ENCODE results near the gene SRSF6. TPM values are rescaled to one million over a fixed set of nuclear protein-coding genes. Genes with fewer than 3 reads are reported as not detected.
A peak's percentile ranks its signal among the peaks of the same experiment; 100 is the strongest.
"Not testable (repeated sequence)": the region's sequence is repeated elsewhere in the genome, so short reads cannot be mapped to it uniquely, and the experiment has no call there.

The SRSF6 gene
- total and polyA plus RNA-seq, 4 donors = 60.0 to 247 (median 168) TPM

DNA sequence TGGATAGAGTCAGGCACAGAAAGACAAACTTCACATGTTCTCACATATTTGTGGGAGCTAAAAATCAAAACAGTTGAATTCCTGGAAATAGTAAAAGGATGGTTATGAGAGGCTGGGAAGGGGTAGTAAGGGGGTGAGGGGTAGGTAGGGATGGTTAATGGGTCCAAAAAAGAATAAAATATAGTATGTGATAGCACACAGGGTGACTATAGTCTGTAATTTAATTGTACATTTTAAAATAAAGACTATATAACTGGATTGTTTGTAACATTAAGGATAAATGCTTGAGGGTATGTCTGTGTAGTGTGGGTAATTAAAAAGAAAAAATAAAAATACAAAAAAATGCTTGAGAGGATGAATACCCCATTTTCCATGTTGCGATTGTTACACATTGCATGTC lies 9.9 kb downstream of the SRSF6 start:
- H3K4me3 ChIP-seq (ENCODE audit: low read depth, low read length) = no peak overlapping the region
- H3K27ac ChIP-seq (ENCODE audit: low read depth, low read length) = no peak overlapping the region
- H3K27me3 ChIP-seq (ENCODE audit: control insufficient read depth, insufficient read depth, low read length) = no peaks in the 10 kb centered on the region
- peaks cover 45% of the 10 kb centered on the region for H3K36me3 ChIP-seq (ENCODE audit: control insufficient read depth, insufficient read depth, low read length)
- H3K9me3 ChIP-seq (ENCODE audit: control insufficient read depth, insufficient read depth, low read length) = no peaks in the 10 kb centered on the region
- no peak for DNase-seq (ENCODE audit: low read depth in 4 of 6, low spot score in 6 of 6)
- no CpG with 5 or more reads among the region's 1 CpG for WGBS (ENCODE audit: insufficient coverage)
- no peaks in the 10 kb centered on the region for H3K4me1 ChIP-seq (ENCODE audit: control insufficient read depth, insufficient read depth, low read length)

DNA sequence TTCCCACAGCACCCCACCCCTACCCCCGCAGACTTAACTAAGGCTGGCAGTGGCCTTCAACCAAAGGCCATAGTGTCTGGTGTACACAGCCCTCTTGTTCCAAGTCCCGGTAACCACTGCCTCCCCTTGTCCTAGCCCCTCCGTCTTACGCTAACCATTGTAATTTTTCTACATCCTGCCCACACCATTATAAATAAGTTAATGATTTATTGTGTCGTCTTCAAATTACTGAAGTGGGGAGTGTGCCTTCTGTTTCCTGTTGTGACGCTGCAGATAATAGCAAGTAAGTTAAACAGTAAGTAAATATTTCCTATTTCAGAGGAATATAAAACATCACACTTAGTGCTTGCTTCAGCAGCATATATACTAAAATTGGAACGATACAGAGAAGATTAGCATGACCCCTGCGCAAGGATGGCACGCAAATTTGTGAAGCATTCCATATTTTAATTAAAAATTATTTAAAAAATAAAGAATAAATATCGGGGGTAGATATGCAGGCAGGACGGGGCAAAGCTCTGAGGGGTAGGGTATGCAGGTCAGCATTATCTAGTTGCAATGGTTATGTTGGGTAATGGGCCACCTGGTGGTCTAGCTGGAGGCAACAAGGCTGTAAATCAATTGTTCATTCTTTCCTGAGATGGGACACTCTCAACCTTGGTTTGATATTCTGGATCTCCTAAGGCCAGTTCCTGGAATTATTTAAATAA lies 15.1 kb downstream of the SRSF6 start:
- 93% methylated on average over 3 of the region's 11 CpGs for WGBS (ENCODE audit: insufficient coverage)
- DNase-seq (ENCODE audit: low read depth in 4 of 6, low spot score in 6 of 6) = no peak

GRCh38 chr20:43473381-43473704 lies 15.6 kb downstream of the SRSF6 start:
- Histone ChIP-seq H3K27me3 (ENCODE audit: control insufficient read depth, insufficient read depth, low read length) (no peaks in the 10 kb centered on the region), H3K4me1 (ENCODE audit: control insufficient read depth, insufficient read depth, low read length) (no peaks in the 10 kb centered on the region), H3K27ac (ENCODE audit: low read depth, low read length) (no peak overlapping the region), H3K36me3 (ENCODE audit: control insufficient read depth, insufficient read depth, low read length) (peaks cover 14% of the 10 kb centered on the region), H3K9me3 (ENCODE audit: control insufficient read depth, insufficient read depth, low read length) (no peaks in the 10 kb centered on the region), H3K4me3 (ENCODE audit: low read depth, low read length) (no peak overlapping the region)
- no CpG with 5 or more reads among the region's 4 CpGs for WGBS (ENCODE audit: insufficient coverage)
- no peak for DNase-seq (ENCODE audit: low read depth in 4 of 6, low spot score in 6 of 6)

More for the DNA sequence above, 15.1 kb downstream of the SRSF6 start:
- no peaks in the 10 kb centered on the region for H3K27me3 ChIP-seq (ENCODE audit: control insufficient read depth, insufficient read depth, low read length)
- H3K9me3 ChIP-seq (ENCODE audit: control insufficient read depth, insufficient read depth, low read length) = no peaks in the 10 kb centered on the region
- H3K4me1 ChIP-seq (ENCODE audit: control insufficient read depth, insufficient read depth, low read length) = no peaks in the 10 kb centered on the region
- H3K36me3 ChIP-seq (ENCODE audit: control insufficient read depth, insufficient read depth, low read length) = peaks cover 18% of the 10 kb centered on the region
- H3K27ac ChIP-seq (ENCODE audit: low read depth, low read length) = no peak overlapping the region
- no peak overlapping the region for H3K4me3 ChIP-seq (ENCODE audit: low read depth, low read length)

GRCh38 chr20:43477193-43477592 lies 19.5 kb downstream of the SRSF6 start:
- H3K36me3 ChIP-seq (ENCODE audit: control insufficient read depth, insufficient read depth, low read length) = no peaks in the 10 kb centered on the region
- no peak overlapping the region for H3K4me3 ChIP-seq (ENCODE audit: low read depth, low read length)
- H3K4me1 ChIP-seq (ENCODE audit: control insufficient read depth, insufficient read depth, low read length) = no peaks in the 10 kb centered on the region
- H3K9me3 ChIP-seq (ENCODE audit: control insufficient read depth, insufficient read depth, low read length) = no peaks in the 10 kb centered on the region
- H3K27ac ChIP-seq (ENCODE audit: low read depth, low read length) = no peak overlapping the region
- no peaks in the 10 kb centered on the region for H3K27me3 ChIP-seq (ENCODE audit: control insufficient read depth, insufficient read depth, low read length)
- no peak for DNase-seq (ENCODE audit: low read depth in 4 of 6, low spot score in 6 of 6)
- 87% methylated on average over 2 of the region's 3 CpGs for WGBS (ENCODE audit: insufficient coverage)

GRCh38 chr20:43477619-43478018 lies 19.9 kb downstream of the SRSF6 start:
- H3K4me1 ChIP-seq (ENCODE audit: control insufficient read depth, insufficient read depth, low read length) = no peaks in the 10 kb centered on the region
- no peak for DNase-seq (ENCODE audit: low read depth in 4 of 6, low spot score in 6 of 6)
- WGBS (ENCODE audit: insufficient coverage) = no CpG with 5 or more reads among the region's 4 CpGs
- H3K36me3 ChIP-seq (ENCODE audit: control insufficient read depth, insufficient read depth, low read length) = no peaks in the 10 kb centered on the region
- H3K27ac ChIP-seq (ENCODE audit: low read depth, low read length) = no peak overlapping the region
- H3K27me3 ChIP-seq (ENCODE audit: control insufficient read depth, insufficient read depth, low read length) = no peaks in the 10 kb centered on the region
- H3K9me3 ChIP-seq (ENCODE audit: control insufficient read depth, insufficient read depth, low read length) = no peaks in the 10 kb centered on the region
- H3K4me3 ChIP-seq (ENCODE audit: low read depth, low read length) = no peak overlapping the region

DNA sequence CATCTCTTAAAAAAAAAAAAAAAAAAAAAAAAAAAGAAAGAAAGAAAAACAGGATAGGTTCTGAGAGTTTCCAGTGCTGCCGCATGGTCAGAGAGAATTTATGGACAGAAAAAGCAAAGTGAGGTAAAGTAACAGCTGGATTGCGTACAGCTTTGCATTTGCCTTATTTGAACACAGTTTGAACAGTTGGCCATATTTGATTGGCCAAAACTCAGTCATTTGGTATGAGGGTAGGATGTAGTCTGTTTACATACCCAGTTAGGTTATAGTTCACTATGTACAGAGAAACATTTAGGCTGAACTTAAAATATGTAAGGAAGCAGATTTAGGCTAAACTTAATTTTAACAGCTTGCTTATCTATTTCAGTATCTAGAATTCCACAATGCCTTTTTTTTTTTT lies 32.3 kb downstream of the SRSF6 start:
- no peak for DNase-seq (ENCODE audit: low read depth in 4 of 6, low spot score in 6 of 6)
- H3K27ac ChIP-seq (ENCODE audit: low read depth, low read length) = no peak overlapping the region
- H3K36me3 ChIP-seq (ENCODE audit: control insufficient read depth, insufficient read depth, low read length) = no peaks in the 10 kb centered on the region
- no peak overlapping the region for H3K4me3 ChIP-seq (ENCODE audit: low read depth, low read length)
- WGBS (ENCODE audit: insufficient coverage) = 100% methylated on average over 1 of the region's 2 CpGs
- H3K9me3 ChIP-seq (ENCODE audit: control insufficient read depth, insufficient read depth, low read length) = peaks cover 4% of the 10 kb centered on the region
- no peaks in the 10 kb centered on the region for H3K27me3 ChIP-seq (ENCODE audit: control insufficient read depth, insufficient read depth, low read length)
- H3K4me1 ChIP-seq (ENCODE audit: control insufficient read depth, insufficient read depth, low read length) = no peaks in the 10 kb centered on the region

- Histone ChIP-seq H3K4me3 (ENCODE audit: low read depth, low read length) (no peak overlapping the region), H3K36me3 (ENCODE audit: control insufficient read depth, insufficient read depth, low read length) (no peaks in the 10 kb centered on the region), H3K9me3 (ENCODE audit: control insufficient read depth, insufficient read depth, low read length) (peaks cover under 1% of the 10 kb centered on the region), H3K27ac (ENCODE audit: low read depth, low read length) (no peak overlapping the region), H3K27me3 (ENCODE audit: control insufficient read depth, insufficient read depth, low read length) (no peaks in the 10 kb centered on the region), H3K4me1 (ENCODE audit: control insufficient read depth, insufficient read depth, low read length) (no peaks in the 10 kb centered on the region)
- no peak for DNase-seq (ENCODE audit: low read depth in 4 of 6, low spot score in 6 of 6)
- 72% methylated on average over 3 of the region's 3 CpGs for WGBS (ENCODE audit: insufficient coverage)
Measured at GRCh38 chr20:43492101-43492500, 34.4 kb downstream of the SRSF6 start.

- H3K27me3 ChIP-seq (ENCODE audit: control insufficient read depth, insufficient read depth, low read length) = no peaks in the 10 kb centered on the region
- no peaks in the 10 kb centered on the region for H3K9me3 ChIP-seq (ENCODE audit: control insufficient read depth, insufficient read depth, low read length)
- no peak for DNase-seq (ENCODE audit: low read depth in 4 of 6, low spot score in 6 of 6)
- WGBS (ENCODE audit: insufficient coverage) = 30% methylated on average over 2 of the region's 2 CpGs
- no peaks in the 10 kb centered on the region for H3K4me1 ChIP-seq (ENCODE audit: control insufficient read depth, insufficient read depth, low read length)
- H3K27ac ChIP-seq (ENCODE audit: low read depth, low read length) = no peak overlapping the region
- no peaks in the 10 kb centered on the region for H3K36me3 ChIP-seq (ENCODE audit: control insufficient read depth, insufficient read depth, low read length)
- H3K4me3 ChIP-seq (ENCODE audit: low read depth, low read length) = no peak overlapping the region
Measured at GRCh38 chr20:43495388-43495787, 37.7 kb downstream of the SRSF6 start.

DNA sequence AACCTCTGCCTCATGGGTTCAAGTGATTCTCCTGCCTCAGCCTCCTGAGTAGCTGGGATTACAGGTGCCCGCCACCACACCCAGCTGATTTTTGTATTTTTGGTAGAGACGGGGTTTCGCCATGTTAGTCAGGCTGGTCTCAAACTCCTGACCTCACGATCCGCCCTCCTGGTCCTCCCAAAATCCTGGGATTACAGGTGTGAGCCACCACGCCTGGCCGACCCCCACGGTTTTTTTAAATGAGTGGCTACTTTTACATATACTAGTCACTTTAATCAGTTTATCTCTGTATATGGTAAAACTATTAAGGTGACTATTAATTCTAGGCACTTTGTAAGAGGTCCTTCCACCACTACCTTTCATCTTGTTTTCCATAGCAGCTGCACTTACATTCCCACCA lies 44.3 kb downstream of the SRSF6 start:
- 100% methylated on average over 4 of the region's 8 CpGs for WGBS (ENCODE audit: insufficient coverage)
- not testable (repeated sequence) for H3K36me3 ChIP-seq (ENCODE audit: control insufficient read depth, insufficient read depth, low read length); H3K9me3 ChIP-seq (ENCODE audit: control insufficient read depth, insufficient read depth, low read length); DNase-seq (ENCODE audit: low read depth in 4 of 6, low spot score in 6 of 6); H3K4me3 ChIP-seq (ENCODE audit: low read depth, low read length); H3K4me1 ChIP-seq (ENCODE audit: control insufficient read depth, insufficient read depth, low read length); H3K27me3 ChIP-seq (ENCODE audit: control insufficient read depth, insufficient read depth, low read length); H3K27ac ChIP-seq (ENCODE audit: low read depth, low read length)

DNA sequence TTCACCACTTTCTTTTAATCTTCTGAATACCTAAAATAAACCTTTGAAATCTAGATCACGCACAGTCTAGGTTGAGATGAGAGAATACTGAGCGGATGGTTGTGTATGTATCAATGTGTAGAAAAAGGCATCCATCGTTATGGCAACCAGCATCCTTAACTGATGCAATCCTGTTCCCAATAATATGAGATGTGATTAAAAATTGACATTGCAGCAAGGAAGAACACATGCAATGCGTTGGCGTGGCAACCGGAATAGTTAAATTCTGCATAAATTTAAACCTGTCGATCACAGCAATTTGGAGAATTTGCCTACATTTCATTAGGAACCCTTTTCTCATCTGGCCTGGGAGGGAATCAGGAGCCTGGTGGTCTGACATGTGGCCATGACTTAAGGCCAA lies 48.5 kb downstream of the SRSF6 start:
- Histone ChIP-seq H3K9me3 (ENCODE audit: control insufficient read depth, insufficient read depth, low read length) (no peaks in the 10 kb centered on the region), H3K4me3 (ENCODE audit: low read depth, low read length) (no peak overlapping the region), H3K4me1 (ENCODE audit: control insufficient read depth, insufficient read depth, low read length) (peaks cover 12% of the 10 kb centered on the region), H3K27ac (ENCODE audit: low read depth, low read length) (no peak overlapping the region), H3K36me3 (ENCODE audit: control insufficient read depth, insufficient read depth, low read length) (no peaks in the 10 kb centered on the region), H3K27me3 (ENCODE audit: control insufficient read depth, insufficient read depth, low read length) (peaks cover 12% of the 10 kb centered on the region)
- peak in 2 of 6 donors; percentile 15 to 37 for DNase-seq (ENCODE audit: low read depth in 4 of 6, low spot score in 6 of 6)
- 78% methylated on average over 5 of the region's 7 CpGs for WGBS (ENCODE audit: insufficient coverage)

Measured in spinal cord (tissue), 10 donors.